Stimulated activated CD4-positive, alpha-beta T cell treated with anti-CD3 and anti-CD28 coated beads, Interleukin-12 subunit alpha, Interleukin-12 subunit beta, amount 100 ng/mL, for 24 hours (primary cell): ENCODE measurements around the gene SLC25A25.

ENCODE experiments used
- DNase-seq, 2 experiments: peaks; one replicate each; pipeline ENCODE4 v3.0.0-alpha.2; 2020; ENCODE audit warnings: low read depth in 2 of 2

The SLC25A25 gene

DNA sequence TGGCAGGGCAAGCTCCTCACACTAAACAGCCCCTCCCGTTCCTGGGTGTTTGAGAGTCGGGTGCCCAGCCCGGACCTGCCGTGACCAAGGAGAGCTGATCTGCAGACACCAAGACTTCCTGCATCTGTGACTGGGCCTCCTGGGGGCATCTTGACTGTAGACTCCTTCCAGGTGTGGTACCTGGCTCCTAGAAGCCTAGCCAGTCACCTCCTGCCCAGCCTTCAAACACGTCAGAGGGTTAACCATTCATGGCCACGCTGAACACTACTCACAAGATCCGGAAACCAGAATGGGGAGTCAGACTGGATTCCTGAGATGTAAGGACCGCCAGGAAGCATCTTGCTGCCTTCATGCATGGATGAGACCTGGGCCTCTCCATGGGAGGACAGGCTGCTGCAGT lies 77.5 kb downstream of the SLC25A25 start:
- no peak for DNase-seq

DNA sequence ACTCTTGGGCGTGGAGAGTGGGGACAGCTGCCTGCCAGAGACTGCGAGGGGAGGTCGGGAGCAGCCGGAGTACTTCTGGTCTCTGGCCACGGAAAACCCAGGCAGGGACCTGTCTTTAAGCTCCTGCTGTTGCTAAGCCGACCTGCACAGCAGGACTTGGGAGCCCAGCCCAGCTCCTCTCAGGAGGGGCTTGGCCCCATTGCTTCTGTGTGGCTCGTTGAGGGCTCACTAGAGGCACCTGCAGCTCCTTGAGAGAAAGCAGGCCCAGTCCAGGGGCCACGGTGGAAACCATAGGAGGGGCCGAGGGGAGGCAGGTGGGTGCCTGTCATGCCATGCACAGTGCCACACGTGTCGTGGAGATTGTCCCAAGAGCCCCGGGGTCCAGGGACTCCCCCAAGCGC lies 77.9 kb downstream of the SLC25A25 start:
- no peak for DNase-seq

DNA sequence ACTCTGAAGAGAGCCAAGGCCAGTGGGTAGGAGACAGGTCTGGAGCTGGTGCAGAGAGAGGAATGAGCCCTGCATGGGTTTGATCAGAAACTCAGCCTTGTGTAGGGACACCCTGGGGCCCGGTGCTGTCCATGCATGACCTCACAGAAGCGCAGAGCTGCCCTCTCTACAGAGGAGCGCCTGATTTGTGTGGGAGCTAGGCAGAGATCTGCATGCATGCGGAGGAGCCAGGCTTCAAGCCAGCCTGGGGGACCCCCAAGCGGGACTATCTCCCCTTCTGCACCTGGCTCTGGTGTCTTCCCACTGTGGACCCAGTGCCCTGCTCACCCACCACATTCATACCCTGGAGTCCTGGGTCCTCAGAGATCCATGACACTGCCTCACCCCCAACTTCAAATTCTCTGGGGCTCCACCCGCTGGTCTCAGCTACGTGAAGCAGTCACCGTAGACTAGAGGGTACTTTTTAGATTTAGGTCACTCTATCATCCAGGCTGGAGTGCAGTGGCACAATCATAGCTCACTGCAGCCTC lies 78.6 kb downstream of the SLC25A25 start:
- no peak for DNase-seq

DNA sequence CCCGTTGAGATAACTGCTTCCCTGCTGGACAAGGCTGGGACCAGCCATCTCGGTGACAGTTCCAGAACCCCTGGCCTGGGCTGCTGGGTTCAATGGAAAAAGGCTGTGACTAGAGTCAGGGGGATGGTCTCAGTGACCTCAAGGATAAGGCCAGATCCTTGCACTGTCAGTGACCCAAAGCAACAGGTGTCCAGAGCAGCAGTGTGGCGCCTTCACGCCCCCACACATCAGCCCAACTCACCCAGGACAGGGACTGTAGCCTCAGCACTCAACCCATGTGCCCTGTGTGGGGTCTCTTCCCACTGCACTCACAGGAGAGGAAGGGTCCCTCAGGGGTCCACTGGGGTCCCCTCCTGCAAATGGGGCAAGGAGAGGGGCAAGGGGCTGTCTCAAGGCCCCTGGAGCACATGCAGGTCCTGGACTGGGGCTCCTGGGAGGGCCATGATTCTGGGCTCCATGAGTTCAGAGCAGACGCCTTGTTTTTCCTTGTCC lies 80.5 kb downstream of the SLC25A25 start:
- no peak for DNase-seq

- no peak for DNase-seq
Observed at GRCh38 chr9:128149001-128149701, 81.1 kb downstream of the SLC25A25 start, which contains the start of gene LCN2. LCN2 (plus strand) TSS chr9:128149453; CDS start chr9:128149526, 73 bp downstream.

GRCh38 chr9:128149951-128150593 lies 82.0 kb downstream of the SLC25A25 start:
- DNase-seq, result no peak

- no peak for DNase-seq
Observed at GRCh38 chr9:128150594-128151308, 82.7 kb downstream of the SLC25A25 start.

DNA sequence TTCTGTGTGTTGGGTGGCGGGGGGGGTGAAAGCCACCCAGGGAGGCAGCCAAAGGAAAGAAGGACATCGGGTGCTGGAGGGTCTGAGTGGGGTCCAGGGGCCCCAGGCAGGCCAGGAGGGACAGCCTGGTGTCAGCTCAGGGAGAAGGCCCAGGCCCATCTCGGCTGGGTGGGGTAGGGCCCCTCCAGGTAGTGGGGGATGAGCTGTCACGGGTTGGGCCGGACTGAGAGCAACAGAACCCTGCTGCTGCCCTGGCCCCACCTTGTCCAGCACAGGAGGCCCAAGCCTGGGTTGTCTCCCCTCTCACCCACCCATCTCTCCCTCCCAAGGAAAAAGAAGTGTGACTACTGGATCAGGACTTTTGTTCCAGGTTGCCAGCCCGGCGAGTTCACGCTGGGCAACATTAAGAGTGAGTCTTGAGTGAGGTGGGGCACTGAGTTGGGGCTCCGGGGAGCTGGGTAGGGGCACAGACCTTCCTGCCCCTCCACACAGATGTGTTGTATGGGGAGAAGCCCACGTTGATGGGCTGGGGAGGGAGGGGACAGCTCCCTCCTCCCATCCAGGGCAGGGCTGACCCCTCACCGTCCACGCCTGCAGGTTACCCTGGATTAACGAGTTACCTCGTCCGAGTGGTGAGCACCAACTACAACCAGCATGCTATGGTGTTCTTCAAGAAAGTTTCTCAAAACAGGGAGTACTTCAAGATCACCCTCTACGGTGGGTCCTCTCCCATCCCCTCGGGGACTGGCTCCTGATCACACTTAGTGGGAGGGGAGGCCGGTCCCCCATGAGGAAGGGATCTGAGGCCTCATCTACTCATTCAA lies 83.5 kb downstream of the SLC25A25 start:
- no peak for DNase-seq

DNA sequence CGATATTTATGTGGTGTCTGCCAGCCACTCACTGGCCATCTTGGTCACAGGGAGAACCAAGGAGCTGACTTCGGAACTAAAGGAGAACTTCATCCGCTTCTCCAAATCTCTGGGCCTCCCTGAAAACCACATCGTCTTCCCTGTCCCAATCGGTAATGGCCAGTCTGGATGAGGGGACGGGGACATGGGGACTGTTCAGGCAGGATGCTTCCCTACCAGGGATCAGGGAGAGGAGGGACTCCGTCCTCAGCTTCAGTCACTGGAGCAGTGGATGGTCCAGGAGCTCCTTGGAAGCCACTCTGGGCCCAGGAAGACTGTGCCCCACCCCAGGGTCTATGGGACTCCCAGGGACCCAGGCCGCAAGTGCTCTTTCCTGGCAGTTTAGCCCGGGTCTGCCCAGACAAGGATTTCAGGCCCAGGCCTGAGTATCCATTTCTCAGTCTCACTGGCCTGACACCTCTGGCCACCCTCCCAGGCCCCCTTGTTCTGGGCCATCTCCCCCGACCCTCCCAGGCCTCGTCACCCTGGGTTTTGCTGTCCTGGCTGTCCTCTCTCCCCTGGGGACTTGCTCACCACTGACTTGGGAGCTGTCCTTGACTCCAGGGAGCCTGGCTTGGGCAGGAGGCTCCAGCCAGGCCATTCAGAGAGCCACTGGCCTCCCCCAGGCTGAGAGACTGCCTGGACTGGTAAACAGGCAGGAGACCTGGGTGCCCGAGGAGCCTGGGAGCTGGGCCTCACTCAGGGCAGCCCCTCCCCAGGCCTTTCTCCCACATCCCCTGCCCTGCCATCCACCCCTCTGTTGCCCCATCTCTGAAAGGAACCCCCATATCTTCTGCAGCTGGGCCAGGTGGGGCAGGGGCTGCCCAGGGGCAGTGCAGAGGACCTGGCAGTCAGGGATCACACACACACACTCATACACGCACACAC lies 84.4 kb downstream of the SLC25A25 start:
- no peak for DNase-seq

- DNase-seq, result no peak
Observed at GRCh38 chr9:128153060-128153946, 85.3 kb downstream of the SLC25A25 start.

DNA sequence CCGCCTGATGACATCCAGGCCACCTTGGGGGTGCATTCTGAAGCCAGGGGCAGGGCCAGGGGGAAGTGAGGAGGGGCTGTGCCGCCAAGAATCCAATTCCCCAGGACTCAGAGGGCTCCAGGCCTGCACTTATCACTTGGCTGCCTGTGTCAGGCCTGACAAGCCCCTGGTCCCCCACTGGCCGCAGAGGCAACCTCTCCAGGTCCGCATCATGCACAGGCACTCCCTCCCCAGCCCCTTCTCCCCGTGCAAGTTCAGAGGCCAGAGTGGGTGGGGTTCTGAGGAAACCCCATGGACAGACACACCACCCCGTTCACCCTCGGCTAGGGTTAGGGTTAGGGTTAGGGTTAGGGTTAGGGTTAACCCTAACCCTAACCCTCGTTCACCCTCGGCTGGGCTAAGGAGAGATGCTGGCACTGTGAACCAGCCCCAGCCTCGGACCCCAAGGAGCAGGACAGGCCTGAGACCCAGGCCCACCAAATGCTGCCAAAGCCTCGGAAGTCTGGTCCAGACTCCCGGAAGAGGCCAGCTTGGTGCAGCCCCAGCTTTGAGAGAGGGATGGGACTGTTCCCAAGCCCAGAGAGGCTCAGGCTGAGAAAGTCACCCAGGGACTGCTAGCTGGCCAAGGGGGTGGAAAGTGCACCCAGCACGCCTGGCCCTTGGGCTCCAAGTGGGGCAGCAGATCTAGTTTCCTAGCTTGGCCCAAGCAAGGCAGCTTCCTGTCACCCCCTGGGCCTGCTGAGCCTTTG lies 86.1 kb downstream of the SLC25A25 start:
- no peak for DNase-seq

DNA sequence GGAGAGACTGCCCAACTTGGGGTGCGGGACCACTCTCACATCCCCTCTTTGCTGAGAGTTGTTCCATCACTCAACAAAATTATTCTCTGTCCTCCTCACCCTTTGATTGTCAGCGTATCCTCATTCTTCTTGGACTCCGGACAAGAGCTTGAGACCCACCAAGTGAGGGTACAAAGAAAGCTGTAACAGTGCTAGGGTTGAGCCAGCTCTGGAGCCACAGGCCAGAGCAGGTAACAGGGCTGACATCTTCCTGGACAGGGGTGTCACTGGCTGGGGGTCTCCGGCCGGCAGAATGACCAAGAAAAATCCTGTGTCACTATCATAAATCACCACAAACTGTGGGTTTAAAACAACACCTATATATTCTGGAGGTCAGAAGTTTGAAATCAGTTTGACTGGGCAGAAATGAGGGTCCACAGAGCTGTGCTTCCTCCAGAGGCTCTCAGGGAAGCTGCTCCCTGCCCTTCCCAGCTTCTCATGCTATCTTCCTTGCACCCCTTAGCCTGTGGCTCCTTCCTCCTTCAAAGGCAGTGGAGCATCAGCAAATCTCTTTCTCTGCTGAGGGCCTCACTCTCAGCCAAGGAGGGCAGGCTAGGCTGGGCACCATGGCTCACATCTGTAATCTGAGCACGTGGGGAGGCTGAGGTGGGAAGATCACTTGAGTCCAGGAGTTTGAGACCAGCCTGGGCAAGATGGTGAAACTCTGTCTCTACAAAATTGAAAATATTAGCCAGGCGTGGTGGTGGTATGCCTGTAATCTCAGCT lies 87.9 kb downstream of the SLC25A25 start:
- no peak for DNase-seq
